Measurements from ENCODE around the gene TMEM213.

DNA sequence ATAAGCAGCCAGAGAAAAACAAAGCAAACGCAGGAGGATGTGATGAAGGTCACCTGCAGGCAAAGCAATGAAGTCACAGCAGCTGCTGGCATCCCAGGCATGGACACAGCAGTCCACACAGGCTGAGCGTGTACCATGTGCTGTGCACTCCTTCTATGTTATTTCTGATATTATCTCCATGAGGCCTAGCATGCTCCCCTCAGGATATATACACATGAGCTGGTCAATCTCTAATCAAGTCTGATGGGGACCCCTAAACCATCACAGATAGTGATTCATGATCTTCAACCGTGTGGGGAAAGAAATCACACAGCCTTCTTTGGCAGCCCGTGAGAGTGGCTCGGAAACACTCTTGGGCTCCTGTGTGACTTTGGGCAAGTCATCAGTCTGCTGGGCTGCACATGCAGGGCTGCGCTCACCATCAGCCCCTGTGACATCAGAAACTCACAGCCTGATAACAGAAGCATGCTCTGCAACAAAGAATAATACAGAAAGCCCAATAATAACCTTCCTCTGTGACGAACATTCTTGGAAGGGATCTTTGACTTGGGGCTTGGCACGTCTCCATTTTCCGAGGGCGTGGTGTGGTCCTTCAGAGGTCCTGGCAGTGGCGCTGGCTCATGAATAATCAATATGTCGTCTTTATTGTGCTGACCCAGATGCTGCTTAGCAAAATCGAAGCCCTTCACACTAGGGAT lies 83.2 kb downstream of the TMEM213 start:
- TF ChIP-seq, protein P1, sequence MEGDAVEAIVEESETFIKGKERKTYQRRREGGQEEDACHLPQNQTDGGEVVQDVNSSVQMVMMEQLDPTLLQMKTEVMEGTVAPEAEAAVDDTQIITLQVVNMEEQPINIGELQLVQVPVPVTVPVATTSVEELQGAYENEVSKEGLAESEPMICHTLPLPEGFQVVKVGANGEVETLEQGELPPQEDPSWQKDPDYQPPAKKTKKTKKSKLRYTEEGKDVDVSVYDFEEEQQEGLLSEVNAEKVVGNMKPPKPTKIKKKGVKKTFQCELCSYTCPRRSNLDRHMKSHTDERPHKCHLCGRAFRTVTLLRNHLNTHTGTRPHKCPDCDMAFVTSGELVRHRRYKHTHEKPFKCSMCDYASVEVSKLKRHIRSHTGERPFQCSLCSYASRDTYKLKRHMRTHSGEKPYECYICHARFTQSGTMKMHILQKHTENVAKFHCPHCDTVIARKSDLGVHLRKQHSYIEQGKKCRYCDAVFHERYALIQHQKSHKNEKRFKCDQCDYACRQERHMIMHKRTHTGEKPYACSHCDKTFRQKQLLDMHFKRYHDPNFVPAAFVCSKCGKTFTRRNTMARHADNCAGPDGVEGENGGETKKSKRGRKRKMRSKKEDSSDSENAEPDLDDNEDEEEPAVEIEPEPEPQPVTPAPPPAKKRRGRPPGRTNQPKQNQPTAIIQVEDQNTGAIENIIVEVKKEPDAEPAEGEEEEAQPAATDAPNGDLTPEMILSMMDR (conservative IDR thresholded peaks at IDR 0.05): no peak
- TF ChIP-seq EZH2 (IDR thresholded peaks at IDR 0.05; ENCODE audit: low read depth): no peak
